IMR-90 (cell line): ENCODE data around the gene CHAC1. TPM values are rescaled to one million over a fixed set of nuclear protein-coding genes. Genes with fewer than 3 reads are reported as not detected.
A peak's percentile ranks its signal among the peaks of the same experiment; 100 is the strongest.

Source experiments
- ATAC-seq: fragments of 200-7000 bp; cut with Tn5 transposase; 2 replicates; pipeline ENCODE4 v1.9.1; 2020; ENCODE audit warnings: low read depth, mild to moderate bottlenecking, moderate library complexity
- BruUV-seq: library from RNA; stranded (reverse); fragments of 400-500 nt; replicated peaks from 2 replicates; lab custom pipeline; 2021; lab: Mats Ljungman, UMichigan
- CTCF ChIA-PET: fragments of 300-600 bp; formaldehyde crosslinking; extraction: SDS; loops from one replicate; lab custom pipeline; 2021; ENCODE audit warnings: antibody characterized with exemption; lab: Yijun Ruan, JAX
- POLR2A ChIA-PET: fragments of 300-600 bp; sonication (Branson Sonifier 250); formaldehyde crosslinking; loops from one replicate; lab custom pipeline; 2022; ENCODE audit warnings: antibody characterized with exemption; ENCODE audit not compliant: unreplicated experiment; lab: Charles Lee
- DNase-seq: peaks from one replicate; pipeline ENCODE4 v3.0.0; 2013
- H2AFZ ChIP-seq: replicated peaks from 2 replicates; pipeline ENCODE3; 2013; ENCODE audit warnings: low read length, mild to moderate bottlenecking; ENCODE audit not compliant: poor library complexity
- H2AK5ac ChIP-seq: 2 replicates; pipeline ENCODE4 v1.6.1; 2013; ENCODE audit warnings: low read depth, low read length, inconsistent platforms
- H2AK9ac ChIP-seq: replicated peaks from 2 replicates; pipeline ENCODE3; 2013; ENCODE audit warnings: mild to moderate bottlenecking, low read depth, low read length, moderate library complexity; ENCODE audit not compliant: poor library complexity
- H2BK120ac ChIP-seq: 2 replicates; pipeline ENCODE4 v1.6.1; 2013; ENCODE audit warnings: low read depth, low read length, inconsistent platforms
- H2BK15ac ChIP-seq: 3 replicates; pipeline ENCODE4 v1.6.1; 2013; ENCODE audit warnings: low read depth, low read length, inconsistent platforms
- H2BK20ac ChIP-seq: 2 replicates; pipeline ENCODE4 v1.6.1; 2013; ENCODE audit warnings: low read depth, mild to moderate bottlenecking, inconsistent platforms, low read length, moderate library complexity
- H2BK5ac ChIP-seq: 2 replicates; pipeline ENCODE4 v1.6.1; 2013; ENCODE audit warnings: mild to moderate bottlenecking, low read depth, low read length, inconsistent platforms; ENCODE audit not compliant: poor library complexity, severe bottlenecking
- H3K14ac ChIP-seq: replicated peaks from 2 replicates; pipeline ENCODE4 v1.6.1; 2013; ENCODE audit warnings: low read depth, low read length, inconsistent platforms
- H3K18ac ChIP-seq: 2 replicates; pipeline ENCODE4 v1.6.1; 2013; ENCODE audit warnings: low read depth, low read length, control low read depth
- H3K23ac ChIP-seq: 2 replicates; pipeline ENCODE4 v1.6.1; 2013; ENCODE audit warnings: low read depth, low read length, inconsistent platforms
- H3K27ac ChIP-seq: 2 replicates; pipeline ENCODE4 v1.5.1; 2013; ENCODE audit warnings: mild to moderate bottlenecking, control low read depth, low read length; ENCODE audit not compliant: insufficient read depth
- H3K27me3 ChIP-seq: 2 replicates; pipeline ENCODE4 v1.6.1; 2013; ENCODE audit warnings: low read length; ENCODE audit not compliant: control insufficient read depth, insufficient read depth
- H3K36me3 ChIP-seq: 2 replicates; pipeline ENCODE4 v1.6.1; 2013; ENCODE audit warnings: low read length, mixed read lengths; ENCODE audit not compliant: control insufficient read depth, insufficient read depth
- H3K4ac ChIP-seq: 2 replicates; pipeline ENCODE4 v1.6.1; 2013; ENCODE audit warnings: low read depth, low read length, inconsistent platforms
- H3K4me1 ChIP-seq: 2 replicates; pipeline ENCODE4 v1.6.1; 2013; ENCODE audit warnings: low read length, mixed read lengths; ENCODE audit not compliant: control insufficient read depth, insufficient read depth
- H3K4me2 ChIP-seq: 2 replicates; pipeline ENCODE4 v1.6.1; 2013; ENCODE audit warnings: low read depth, mild to moderate bottlenecking, control low read depth, low read length, moderate library complexity
- H3K4me3 ChIP-seq: 2 replicates; pipeline ENCODE4 v1.5.1; 2013; ENCODE audit warnings: low read depth, mild to moderate bottlenecking, control low read depth, low read length, moderate library complexity; ENCODE audit not compliant: insufficient read depth
- H3K56ac ChIP-seq: 2 replicates; pipeline ENCODE4 v1.6.1; 2013; ENCODE audit warnings: low read length, inconsistent platforms; ENCODE audit not compliant: insufficient read depth; ENCODE audit errors: extremely low read depth
- H3K79me1 ChIP-seq, 2 experiments: 2 replicates each; pipeline ENCODE4 v1.6.1; 2013; ENCODE audit warnings: low read length in 2 of 2, inconsistent platforms in 1 of 2, low read depth in 1 of 2
- H3K9ac ChIP-seq: 2 replicates; pipeline ENCODE4 v1.6.1; 2013; ENCODE audit warnings: low read depth, low read length, control low read depth
- H3K9me1 ChIP-seq: 2 replicates; pipeline ENCODE4 v1.6.1; 2013; ENCODE audit warnings: low read length, inconsistent platforms; ENCODE audit not compliant: insufficient read depth
- H3K9me3 ChIP-seq: 2 replicates; pipeline ENCODE4 v1.6.1; 2013; ENCODE audit warnings: low read length; ENCODE audit not compliant: control insufficient read depth, insufficient read depth
- H4K20me1 ChIP-seq: 2 replicates; pipeline ENCODE4 v1.6.1; 2013; ENCODE audit warnings: low read length, inconsistent platforms; ENCODE audit not compliant: insufficient read depth
- H4K5ac ChIP-seq: 2 replicates; pipeline ENCODE4 v1.6.1; 2013; ENCODE audit warnings: mild to moderate bottlenecking, low read depth, low read length, control low read depth
- H4K8ac ChIP-seq, 2 experiments: 2 replicates each; pipeline ENCODE4 v1.6.1; 2013; ENCODE audit warnings: low read depth in 2 of 2, low read length in 2 of 2, control low read depth in 1 of 2, inconsistent platforms in 1 of 2
- H4K91ac ChIP-seq: 2 replicates; pipeline ENCODE4 v1.6.1; 2013; ENCODE audit warnings: low read depth, low read length, inconsistent platforms; ENCODE audit not compliant: insufficient read depth
- BHLHE40 ChIP-seq: fragments of 150-350 bp; IDR thresholded peaks from 2 replicates; pipeline ENCODE4 v1.6.1; 2016; ENCODE audit warnings: mild to moderate bottlenecking, low read depth, low read length
- CEBPB ChIP-seq: IDR thresholded peaks from 2 replicates; pipeline ENCODE4 v1.6.1; 2012; ENCODE audit warnings: low read depth, low read length, improper control_type of control experiment
- CHD1 ChIP-seq: IDR thresholded peaks from 2 replicates; pipeline ENCODE4 v1.6.1; 2012; ENCODE audit warnings: low read depth, low read length, improper control_type of control experiment
- CTCF ChIP-seq: conservative IDR thresholded peaks from 2 replicates; pipeline ENCODE4 v1.5.1; 2012; ENCODE audit warnings: mild to moderate bottlenecking, low read depth, low read length, improper control_type of control experiment
- ELK1 ChIP-seq: fragments of 150-350 bp; IDR thresholded peaks from 2 replicates; pipeline ENCODE4 v1.6.1; 2016; ENCODE audit warnings: low read depth, mild to moderate bottlenecking, low read length, moderate library complexity, borderline replicate concordance
- FOS ChIP-seq: fragments of 150-350 bp; IDR thresholded peaks from 2 replicates; pipeline ENCODE4 v1.6.1; 2016; ENCODE audit warnings: low read depth, low read length
- MAFK ChIP-seq: IDR thresholded peaks from 2 replicates; pipeline ENCODE4 v1.6.1; 2012; ENCODE audit warnings: low read depth, low read length, improper control_type of control experiment
- MAZ ChIP-seq: IDR thresholded peaks from 2 replicates; pipeline ENCODE4 v1.6.1; 2012; ENCODE audit warnings: low read depth, mild to moderate bottlenecking, low read length, improper control_type of control experiment, moderate library complexity, borderline replicate concordance
- MXI1 ChIP-seq: IDR thresholded peaks from 2 replicates; pipeline ENCODE4 v1.6.1; 2012; ENCODE audit warnings: low read depth, mild to moderate bottlenecking, low read length, moderate library complexity, borderline replicate concordance
- NFE2L2 ChIP-seq: fragments of 150-350 bp; IDR thresholded peaks from 2 replicates; pipeline ENCODE4 v1.6.1; 2016; ENCODE audit warnings: low read depth, mild to moderate bottlenecking, low read length
- POLR2A ChIP-seq: IDR thresholded peaks from 2 replicates; pipeline ENCODE4 v1.6.1; 2012; ENCODE audit warnings: mild to moderate bottlenecking, low read depth, low read length
- RAD21 ChIP-seq: IDR thresholded peaks from 2 replicates; pipeline ENCODE4 v1.6.1; 2012; ENCODE audit warnings: low read length, improper control_type of control experiment
- RCOR1 ChIP-seq: IDR thresholded peaks from 2 replicates; pipeline ENCODE4 v1.6.1; 2012; ENCODE audit warnings: mild to moderate bottlenecking, low read length, improper control_type of control experiment; ENCODE audit not compliant: insufficient replicate concordance
- RFX5 ChIP-seq: IDR thresholded peaks from 2 replicates; pipeline ENCODE4 v1.8.0; 2012; ENCODE audit warnings: low read depth, mild to moderate bottlenecking, low read length, moderate library complexity
- SMC3 ChIP-seq: fragments of 150-350 bp; IDR thresholded peaks from 2 replicates; pipeline ENCODE4 v1.6.1; 2016; ENCODE audit warnings: low read depth, mild to moderate bottlenecking, antibody characterized with exemption, low read length, moderate library complexity
- USF2 ChIP-seq: fragments of 150-350 bp; IDR thresholded peaks from 2 replicates; pipeline ENCODE4 v1.6.1; 2017; ENCODE audit warnings: mild to moderate bottlenecking, antibody characterized with exemption, low read length, low read depth
- WGBS, 2 experiments: methylation state at CpG; one replicate each; pipeline versions ENCODE4 v1.1.5 to v1.1.7; 2013; ENCODE audit warnings: missing lambda C conversion rate in 2 of 2; ENCODE audit not compliant: insufficient read length in 1 of 2; ENCODE audit errors: extremely low coverage in 2 of 2; 5-methylcytosine and 5-hydroxymethylcytosine counted together
- dilution Hi-C: fragments of 300-500 bp; cut with HindIII; formaldehyde crosslinking; loops from one replicate; pipeline ENCODE4 v1.14.3; 2018; ENCODE audit warnings: low sequenced_read_pairs; ENCODE audit not compliant: unreplicated experiment
- in situ Hi-C: fragments of 300-500 bp; cut with MboI; formaldehyde crosslinking; loops from 3 replicates; pipeline ENCODE4 v1.14.3; 2019; ENCODE audit warnings: low sequenced_read_pairs, inconsistent platforms, mixed read lengths
- intact Hi-C: fragments of 100-400 bp; cut with micrococcal nuclease; formaldehyde crosslinking; loops from 2 replicates; pipeline ENCODE4 v1.10.0; 2022
- polyA plus RNA-seq, 3 experiments: library from polyadenylated mRNA; depleted of rRNA; stranded (reverse); fragments of >200 nt; gene quantifications; 2 replicates each; pipeline ENCODE4 v1.2.3, GENCODE V29; 2012; ENCODE audit warnings: low replicate concordance in 1 of 3
- total RNA-seq: library from RNA; depleted of rRNA; stranded (reverse); fragments of >200 nt; gene quantifications from 2 replicates; pipeline ENCODE4 v1.2.3, GENCODE V29; 2012

The CHAC1 gene
- total and polyA plus RNA-seq, 2 of the 4 experiments (the other 2 are of a cell fraction) = 51.3 to 77.8 TPM

DNA sequence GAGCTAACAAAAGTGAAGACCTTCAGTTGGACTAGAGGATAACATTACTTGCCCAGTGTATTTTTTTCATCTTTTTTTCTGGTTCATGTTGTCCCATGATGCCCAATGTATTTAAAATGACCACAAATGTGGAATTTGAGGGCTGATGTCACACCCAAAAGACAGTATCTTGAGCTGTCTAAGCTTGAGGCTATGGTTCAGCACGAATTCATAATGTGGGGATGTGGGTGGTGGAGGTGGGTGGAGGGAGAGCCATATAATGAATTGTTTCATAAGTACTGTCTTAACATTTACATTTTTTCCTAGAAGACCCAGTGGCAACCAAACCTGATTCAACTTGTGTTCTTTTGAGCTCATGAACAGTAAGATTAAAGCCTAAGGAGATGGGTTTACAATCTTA lies 37.5 kb downstream of the CHAC1 start:
- Histone ChIP-seq H2BK120ac (peak overlapping the region; percentile 86), H3K4me2 (no peak overlapping the region), H3K9ac (no peak overlapping the region), H3K9me1 (peaks cover 15% of the 10 kb centered on the region), H3K4me1 (peaks cover 27% of the 10 kb centered on the region), H2BK15ac (peak overlapping the region; percentile 94), H3K27ac (no peak overlapping the region), H3K79me1 (peaks cover 30 to 79% of the 10 kb centered on the region in 2 experiments), H3K18ac (peak overlapping the region; percentile 81; the same call in 1 of the 2 replicates), H3K4ac (peak overlapping the region; percentile 87), H3K36me3 (peaks cover 21% of the 10 kb centered on the region), H2BK20ac (peak overlapping the region; percentile 45), H3K27me3 (no peaks in the 10 kb centered on the region), H3K4me3 (no peak overlapping the region), H2AK9ac (no peak overlapping the region), H3K9me3 (no peaks in the 10 kb centered on the region), H4K8ac (peak overlapping the region; percentile 25 to 81; a peak in 3 of 4 replicates), H4K91ac (peak overlapping the region; percentile 81), H4K5ac (peak overlapping the region; percentile 16; the same call in 1 of the 2 replicates), H3K56ac (0 out of 2 replicates have a peak overlapping the region, but pooled peaks have one; percentile 16), H2BK5ac (peak overlapping the region; percentile 88), H3K14ac (peak overlapping the region; percentile 83), H2AK5ac (peak overlapping the region; percentile 90), H2AFZ (no peak overlapping the region), H4K20me1 (no peaks in the 10 kb centered on the region), H3K23ac (peak overlapping the region; percentile 39; the same call in 1 of the 2 replicates)
- in situ Hi-C loops (no loop called here), intact Hi-C loops (no loop called here), dilution Hi-C loops (no loop called here)
- POLR2A ChIA-PET = interaction anchor here (0.9 kb wide), 1 partner anchor 37 kb away, joined by 4 read pairs; the partner anchor contains the start of gene CHAC1
- no TSS peak for BruUV-seq
- CTCF ChIA-PET = no interaction called here
- no CpG with 5 or more reads among the region's 1 CpG for WGBS, 2 experiments
- no peak for TF ChIP-seq RCOR1
- TF ChIP-seq POLR2A = no peak
- TF ChIP-seq MXI1 = no peak
- no peak for TF ChIP-seq MAZ
- TF ChIP-seq USF2 = no peak
- no peak for TF ChIP-seq RFX5
- TF ChIP-seq CTCF = no peak
- TF ChIP-seq CEBPB = no peak
- TF ChIP-seq BHLHE40 = no peak
- no peak for TF ChIP-seq NFE2L2
- TF ChIP-seq ELK1 = no peak
- no peak for TF ChIP-seq FOS
- TF ChIP-seq MAFK = no peak
- no peak for TF ChIP-seq RAD21
- no peak for TF ChIP-seq CHD1
- TF ChIP-seq SMC3 = no peak
- ATAC-seq (no peak), DNase-seq (no peak)
